ENCODE results near the gene PLXDC2. TPM values are rescaled to one million over a fixed set of nuclear protein-coding genes. Genes with fewer than 3 reads are reported as not detected.
"Not testable (repeated sequence)": the region's sequence is repeated elsewhere in the genome, so short reads cannot be mapped to it uniquely, and the experiment has no call there.

The PLXDC2 gene
- total RNA-seq, 1 donor: 3.2 TPM

GRCh38 chr10:20180766-20181165 is 364.5 kb downstream of the PLXDC2 start:
- H3K4me3 ChIP-seq (ENCODE audit: low read depth, low read length): no peak overlapping the region
- no peak for TF ChIP-seq CTCF (IDR thresholded peaks at IDR 0.05; ENCODE audit: insufficient read depth, low read length)
- DNase-seq (ENCODE audit: low read depth): no peak

- TF ChIP-seq CTCF (IDR thresholded peaks at IDR 0.05; ENCODE audit: insufficient read depth, low read length): no peak
- no peak overlapping the region for H3K4me3 ChIP-seq (ENCODE audit: low read depth, low read length)
- DNase-seq (ENCODE audit: low read depth): no peak
These were observed 365.2 kb downstream of the PLXDC2 start for GRCh38 chr10:20181434-20181833.

GRCh38 chr10:20185116-20185515 is 368.9 kb downstream of the PLXDC2 start:
- TF ChIP-seq CTCF (IDR thresholded peaks at IDR 0.05; ENCODE audit: insufficient read depth, low read length): no peak
- DNase-seq (ENCODE audit: low read depth): no peak
- H3K4me3 ChIP-seq (ENCODE audit: low read depth, low read length): no peak overlapping the region

- not testable (repeated sequence) for H3K4me3 ChIP-seq (ENCODE audit: low read depth, low read length)
These were observed 375.2 kb downstream of the PLXDC2 start for GRCh38 chr10:20191392-20191791.

GRCh38 chr10:20195076-20195475 is 378.8 kb downstream of the PLXDC2 start:
- H3K4me3 ChIP-seq (ENCODE audit: low read depth, low read length): no peak overlapping the region
- no peak for TF ChIP-seq CTCF (IDR thresholded peaks at IDR 0.05; ENCODE audit: insufficient read depth, low read length)
- no peak for DNase-seq (ENCODE audit: low read depth)

More at GRCh38 chr10:20191392-20191791, 375.2 kb downstream of the PLXDC2 start:
- DNase-seq (ENCODE audit: low read depth): not testable (repeated sequence)

GRCh38 chr10:20200758-20201157 is 384.5 kb downstream of the PLXDC2 start:
- no peak for DNase-seq (ENCODE audit: low read depth)
- no peak for TF ChIP-seq CTCF (IDR thresholded peaks at IDR 0.05; ENCODE audit: insufficient read depth, low read length)

GRCh38 chr10:20202337-20202736 is 386.1 kb downstream of the PLXDC2 start:
- H3K4me3 ChIP-seq (ENCODE audit: low read depth, low read length): no peak overlapping the region
- DNase-seq (ENCODE audit: low read depth): no peak
- TF ChIP-seq CTCF (IDR thresholded peaks at IDR 0.05; ENCODE audit: insufficient read depth, low read length): no peak

More at GRCh38 chr10:20200758-20201157, 384.5 kb downstream of the PLXDC2 start:
- H3K4me3 ChIP-seq (ENCODE audit: low read depth, low read length): no peak overlapping the region

Measured in fibroblast of the aortic adventitia (primary cell).